ENCODE measurements around the gene FSTL5.
"Not testable (repeated sequence)": the region's sequence is repeated elsewhere in the genome, so short reads cannot be mapped to it uniquely, and the experiment has no call there.

Gene FSTL5

GRCh38 chr4:162163892-162164759 is at the start of gene FSTL5:
TSS of gene FSTL5 (minus strand) at chr4:162164000. CDS start at chr4:162111396, 52,604 bp downstream.
- DNase-seq = peak; percentile 84

- DNase-seq = no peak
These were observed 45.9 kb upstream of the FSTL5 start for GRCh38 chr4:162209706-162210105.

GRCh38 chr4:162203478-162203877 is 39.7 kb upstream of the FSTL5 start:
- DNase-seq = not testable (repeated sequence)

- no peak for DNase-seq
These were observed 37.9 kb upstream of the FSTL5 start for GRCh38 chr4:162201673-162202072.

- no peak for DNase-seq
These were observed 6.7 kb upstream of the FSTL5 start for GRCh38 chr4:162170509-162170908.

- DNase-seq = no peak
These were observed 1.2 kb upstream of the FSTL5 start for GRCh38 chr4:162164906-162165510.

- DNase-seq = no peak
These were observed 1.1 kb downstream of the FSTL5 start for GRCh38 chr4:162162672-162163071.

GRCh38 chr4:162157241-162157640 is 6.6 kb downstream of the FSTL5 start:
- no peak for DNase-seq

- no peak for DNase-seq
These were observed 8.8 kb downstream of the FSTL5 start for GRCh38 chr4:162154862-162155540.

GRCh38 chr4:162151850-162152249 is 11.9 kb downstream of the FSTL5 start:
- DNase-seq = no peak

- no peak for DNase-seq
These were observed 12.4 kb downstream of the FSTL5 start for GRCh38 chr4:162151386-162151785.

- DNase-seq = no peak
These were observed 14.2 kb downstream of the FSTL5 start for GRCh38 chr4:162149644-162150043.

GRCh38 chr4:162140051-162140683 is 23.6 kb downstream of the FSTL5 start:
- DNase-seq = no peak

GRCh38 chr4:162139412-162139811 is 24.4 kb downstream of the FSTL5 start:
- no peak for DNase-seq

- no peak for DNase-seq
These were observed 32.5 kb downstream of the FSTL5 start for GRCh38 chr4:162131256-162131655.

GRCh38 chr4:162126729-162127128 is 37.1 kb downstream of the FSTL5 start:
- no peak for DNase-seq

- no peak for DNase-seq
These were observed 46.7 kb downstream of the FSTL5 start for GRCh38 chr4:162117051-162117450.

- DNase-seq = peak; percentile 42
These were observed 47.6 kb downstream of the FSTL5 start for GRCh38 chr4:162116095-162116779.

GRCh38 chr4:162115333-162115732 is 48.5 kb downstream of the FSTL5 start:
- DNase-seq = no peak

- no peak for DNase-seq
These were observed 52.7 kb downstream of the FSTL5 start for GRCh38 chr4:162111078-162111477.

GRCh38 chr4:162104459-162105124 is 59.2 kb downstream of the FSTL5 start:
- no peak for DNase-seq

- DNase-seq = not testable (repeated sequence)
These were observed 59.9 kb downstream of the FSTL5 start for GRCh38 chr4:162103908-162104307.

Data from right forelimb (tissue), 1 donor.